Vagina (tissue), 2 donors: Measurements from ENCODE around the gene SMCO3. TPM values are rescaled to one million over a fixed set of nuclear protein-coding genes. Genes with fewer than 3 reads are reported as not detected.

ENCODE experiments used
- DNase-seq, 2 donors: peaks; one replicate each; pipeline ENCODE4 v3.0.0-alpha.2; 2017; ENCODE audit errors: extremely low spot score in 2 of 2
- H3K27ac ChIP-seq: fragments of 200-600 bp; sonication (generic); one replicate; pipeline ENCODE4 v1.5.1; 2019
- H3K27me3 ChIP-seq: fragments of 200-600 bp; sonication (generic); one replicate; pipeline ENCODE4 v1.5.1; 2019
- H3K36me3 ChIP-seq, 2 donors: fragments of 200-600 bp; sonication (generic); one replicate each; pipeline ENCODE4 v1.5.1; 2017 to 2019
- H3K4me1 ChIP-seq: fragments of 200-600 bp; sonication (generic); one replicate; pipeline ENCODE4 v1.5.1; 2019
- H3K4me3 ChIP-seq, 2 donors: fragments of 200-600 bp; sonication (generic); 1 replicate in 1 of 2; 2 replicates in 1 of 2; pipeline ENCODE4 v1.5.1; 2016 to 2019
- H3K9me3 ChIP-seq: fragments of 200-600 bp; sonication (generic); one replicate; pipeline ENCODE4 v1.5.1; 2019
- CTCF ChIP-seq, 3 experiments: fragments of 450-650 bp in 2 of 3; fragments of 200-600 bp in 1 of 3; sonication (generic) in 1 of 3; IDR thresholded peaks; one replicate each; pipeline ENCODE4 v1.5.1; 2017 to 2019; ENCODE audit warnings: antibody characterized with exemption in 3 of 3, mild to moderate bottlenecking in 2 of 3, moderate library complexity in 2 of 3
- POLR2A ChIP-seq, 2 donors: fragments of 450-650 bp; IDR thresholded peaks; one replicate each; pipeline ENCODE4 v1.6.1; 2017; ENCODE audit warnings: antibody characterized with exemption in 2 of 2, mild to moderate bottlenecking in 2 of 2, moderate library complexity in 2 of 2
- POLR2AphosphoS5 ChIP-seq, 2 donors: sonication (generic); formaldehyde crosslinking; IDR thresholded peaks; one replicate each; pipeline ENCODE4 v1.9.0; 2017; ENCODE audit warnings: antibody characterized with exemption in 2 of 2, mild to moderate bottlenecking in 2 of 2, low read depth in 1 of 2; ENCODE audit not compliant: insufficient read depth in 1 of 2
- intact Hi-C: fragments of 100-400 bp; cut with DNase I; formaldehyde crosslinking; loops from one replicate; pipeline ENCODE4 v1.15.1; 2023
- total RNA-seq: library from RNA; depleted of rRNA; stranded (reverse); fragments of >200 nt; gene quantifications from one replicate; pipeline ENCODE4 v1.2.3, GENCODE V29; 2016

Gene SMCO3
- total RNA-seq, 1 donor from 2014 or later: not detected

- intact Hi-C loops: no loop called here
- Histone ChIP-seq H3K9me3 (no peaks in the 10 kb centered on the region), H3K4me3 (no peak overlapping the region), H3K4me1 (no peaks in the 10 kb centered on the region), H3K27me3 (no peaks in the 10 kb centered on the region), H3K36me3 (no peaks in the 10 kb centered on the region), H3K27ac (no peak overlapping the region)
- DNase-seq: no peak
- TF ChIP-seq CTCF (IDR thresholded peaks at IDR 0.05) (no peak), POLR2AphosphoS5 (IDR thresholded peaks at IDR 0.05; ENCODE audit: insufficient read depth in 1 of 2, low read depth in 1 of 2) (no peak), POLR2A (IDR thresholded peaks at IDR 0.05) (no peak)
Measured at GRCh38 chr12:14833336-14833735, 19.4 kb upstream of the SMCO3 start.

- no peak for DNase-seq
- Histone ChIP-seq H3K36me3 (no peaks in the 10 kb centered on the region), H3K9me3 (no peaks in the 10 kb centered on the region), H3K27ac (no peak overlapping the region), H3K27me3 (no peaks in the 10 kb centered on the region), H3K4me3 (no peak overlapping the region), H3K4me1 (peaks cover 5% of the 10 kb centered on the region)
- intact Hi-C loops: no loop called here
- no peak for TF ChIP-seq POLR2A (IDR thresholded peaks at IDR 0.05)
- TF ChIP-seq CTCF (IDR thresholded peaks at IDR 0.05): no peak
- no peak for TF ChIP-seq POLR2AphosphoS5 (IDR thresholded peaks at IDR 0.05; ENCODE audit: insufficient read depth in 1 of 2, low read depth in 1 of 2)
Measured at GRCh38 chr12:14828892-14829291, 14.9 kb upstream of the SMCO3 start.

- peak overlapping the region; percentile 55 for H3K27ac ChIP-seq
- TF ChIP-seq POLR2A (IDR thresholded peaks at IDR 0.05): no peak
- TF ChIP-seq POLR2AphosphoS5 (IDR thresholded peaks at IDR 0.05; ENCODE audit: insufficient read depth in 1 of 2, low read depth in 1 of 2): peak in 1 of 2 donors; percentile 13
- TF ChIP-seq CTCF (IDR thresholded peaks at IDR 0.05): no peak
- H3K4me3 ChIP-seq: no peak overlapping the region
- no peak for DNase-seq
- H3K9me3 ChIP-seq: no peaks in the 10 kb centered on the region
- no peaks in the 10 kb centered on the region for H3K27me3 ChIP-seq
- H3K4me1 ChIP-seq: peaks cover 5% of the 10 kb centered on the region
- no peaks in the 10 kb centered on the region for H3K36me3 ChIP-seq
- intact Hi-C loops: no loop called here
Measured at GRCh38 chr12:14827043-14827442, 13.1 kb upstream of the SMCO3 start.

- no peaks in the 10 kb centered on the region for H3K27me3 ChIP-seq
- intact Hi-C loops: no loop called here
- peak overlapping the region; percentile 55 for H3K27ac ChIP-seq
- no peaks in the 10 kb centered on the region for H3K9me3 ChIP-seq
- DNase-seq: no peak
- no peak overlapping the region for H3K4me3 ChIP-seq
- H3K4me1 ChIP-seq: peaks cover 5% of the 10 kb centered on the region
- H3K36me3 ChIP-seq: no peaks in the 10 kb centered on the region
- TF ChIP-seq POLR2AphosphoS5 (IDR thresholded peaks at IDR 0.05; ENCODE audit: insufficient read depth in 1 of 2, low read depth in 1 of 2) (no peak), POLR2A (IDR thresholded peaks at IDR 0.05) (no peak)
Measured at GRCh38 chr12:14826491-14826890, 12.5 kb upstream of the SMCO3 start.

GRCh38 chr12:14825256-14825655 lies 11.3 kb upstream of the SMCO3 start:
- no peaks in the 10 kb centered on the region for H3K36me3 ChIP-seq
- peaks cover 5% of the 10 kb centered on the region for H3K4me1 ChIP-seq
- no peak overlapping the region for H3K4me3 ChIP-seq
- no peak for TF ChIP-seq POLR2A (IDR thresholded peaks at IDR 0.05)
- no peaks in the 10 kb centered on the region for H3K27me3 ChIP-seq
- intact Hi-C loops: no loop called here
- no peak for DNase-seq
- H3K27ac ChIP-seq: no peak overlapping the region
- H3K9me3 ChIP-seq: no peaks in the 10 kb centered on the region

- Histone ChIP-seq H3K27ac (no peak overlapping the region), H3K27me3 (no peaks in the 10 kb centered on the region), H3K9me3 (no peaks in the 10 kb centered on the region), H3K4me1 (peaks cover 5% of the 10 kb centered on the region), H3K36me3 (no peaks in the 10 kb centered on the region), H3K4me3 (no peak overlapping the region)
- TF ChIP-seq CTCF (IDR thresholded peaks at IDR 0.05): no peak
- TF ChIP-seq POLR2A (IDR thresholded peaks at IDR 0.05): no peak
- TF ChIP-seq POLR2AphosphoS5 (IDR thresholded peaks at IDR 0.05; ENCODE audit: insufficient read depth in 1 of 2, low read depth in 1 of 2): no peak
- DNase-seq: no peak
- intact Hi-C loops: no loop called here
Measured at GRCh38 chr12:14824012-14824634, 10.1 kb upstream of the SMCO3 start.
